Body of pancreas (tissue), 4 donors: ENCODE data around the gene UGT1A4.

Source experiments
- POLR2A ChIP-seq, 3 donors: fragments of 450-650 bp; IDR thresholded peaks; one replicate each; pipeline ENCODE4 v1.6.1; 2016; ENCODE audit warnings: antibody characterized with exemption in 3 of 3, mild to moderate bottlenecking in 2 of 3
- TF ChIP-seq, protein P1 (sequence below), 7 experiments: fragments of 450-650 bp in 4 of 7; fragments of 200-600 bp in 3 of 7; sonication (generic) in 3 of 7; IDR thresholded peaks; one replicate each; pipeline ENCODE4 v1.5.1; 2016 to 2019; ENCODE audit warnings: antibody characterized with exemption in 7 of 7

DNA sequence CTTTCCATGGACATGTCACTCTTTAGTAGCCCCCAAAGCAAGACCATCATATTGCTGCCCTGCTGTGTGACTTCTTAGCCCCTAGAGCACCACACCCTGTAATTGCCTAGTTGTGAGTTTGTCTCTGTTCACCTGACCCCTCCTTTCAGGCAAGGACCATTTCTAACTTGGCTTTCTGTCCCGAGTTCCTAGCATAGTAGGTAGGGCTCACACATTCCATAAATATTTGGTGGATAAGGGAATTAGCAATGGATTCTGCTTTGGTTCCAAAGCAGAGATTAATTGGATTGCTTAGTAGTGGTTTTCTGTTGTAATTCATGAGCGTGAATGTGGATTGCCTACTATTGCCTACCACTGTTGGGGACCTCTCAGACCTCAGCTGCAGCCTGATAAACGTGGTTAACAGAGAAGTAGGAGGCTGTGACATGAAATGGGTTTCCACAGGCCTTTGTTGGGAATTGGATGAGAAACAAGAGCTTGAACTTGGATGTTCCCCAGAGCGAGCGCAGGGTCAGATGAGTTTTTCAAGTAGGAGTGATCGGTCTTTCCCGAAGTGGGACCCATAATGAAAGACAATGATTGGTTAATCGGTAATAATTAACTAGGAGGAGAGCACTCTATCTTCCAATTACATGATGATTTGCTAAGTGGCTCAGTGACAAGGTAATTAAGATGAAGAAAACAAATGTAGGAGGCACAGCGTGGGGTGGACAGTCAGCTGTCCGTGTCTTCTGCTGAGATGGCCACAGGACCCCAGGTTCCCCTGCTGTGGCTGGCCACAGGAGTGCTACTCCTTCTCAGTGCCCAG is 28.1 kb downstream of the UGT1A4 start:
- TF ChIP-seq, protein P1, sequence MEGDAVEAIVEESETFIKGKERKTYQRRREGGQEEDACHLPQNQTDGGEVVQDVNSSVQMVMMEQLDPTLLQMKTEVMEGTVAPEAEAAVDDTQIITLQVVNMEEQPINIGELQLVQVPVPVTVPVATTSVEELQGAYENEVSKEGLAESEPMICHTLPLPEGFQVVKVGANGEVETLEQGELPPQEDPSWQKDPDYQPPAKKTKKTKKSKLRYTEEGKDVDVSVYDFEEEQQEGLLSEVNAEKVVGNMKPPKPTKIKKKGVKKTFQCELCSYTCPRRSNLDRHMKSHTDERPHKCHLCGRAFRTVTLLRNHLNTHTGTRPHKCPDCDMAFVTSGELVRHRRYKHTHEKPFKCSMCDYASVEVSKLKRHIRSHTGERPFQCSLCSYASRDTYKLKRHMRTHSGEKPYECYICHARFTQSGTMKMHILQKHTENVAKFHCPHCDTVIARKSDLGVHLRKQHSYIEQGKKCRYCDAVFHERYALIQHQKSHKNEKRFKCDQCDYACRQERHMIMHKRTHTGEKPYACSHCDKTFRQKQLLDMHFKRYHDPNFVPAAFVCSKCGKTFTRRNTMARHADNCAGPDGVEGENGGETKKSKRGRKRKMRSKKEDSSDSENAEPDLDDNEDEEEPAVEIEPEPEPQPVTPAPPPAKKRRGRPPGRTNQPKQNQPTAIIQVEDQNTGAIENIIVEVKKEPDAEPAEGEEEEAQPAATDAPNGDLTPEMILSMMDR (IDR thresholded peaks at IDR 0.05) = no peak
- no peak for TF ChIP-seq POLR2A (IDR thresholded peaks at IDR 0.05)
